ENCODE results near the gene CEP170B.
"Not testable (repeated sequence)": the region's sequence is repeated elsewhere in the genome, so short reads cannot be mapped to it uniquely, and the experiment has no call there.

Gene CEP170B

GRCh38 chr14:104933746-104934733 is 69.0 kb downstream of the CEP170B start:
- no peak for DNase-seq

GRCh38 chr14:104935026-104935650 is 70.1 kb downstream of the CEP170B start:
- no peak for DNase-seq

DNA sequence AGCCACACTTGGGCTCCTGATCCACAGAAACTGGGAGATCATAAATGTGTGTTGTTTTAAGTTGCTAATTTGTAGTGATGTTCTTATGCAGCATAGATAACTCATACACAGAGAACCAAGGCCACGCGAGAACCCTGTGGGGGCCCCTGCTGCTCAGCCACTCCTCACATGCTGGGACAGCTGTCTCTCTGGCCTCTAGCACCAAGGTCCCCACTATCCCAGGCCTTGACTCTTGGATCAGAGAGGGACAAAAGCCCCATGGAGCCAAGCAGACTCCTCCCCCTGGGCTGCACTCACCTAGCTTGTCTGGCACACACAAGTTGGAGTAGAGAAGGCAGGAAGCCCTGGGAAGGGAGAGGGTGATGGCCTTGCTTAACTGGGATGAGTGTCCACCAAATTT is 70.9 kb downstream of the CEP170B start:
- DNase-seq: no peak

GRCh38 chr14:104936361-104937155 is 71.5 kb downstream of the CEP170B start:
- no peak for DNase-seq

- DNase-seq: no peak
Measured at GRCh38 chr14:104937161-104937560, 72.1 kb downstream of the CEP170B start.

DNA sequence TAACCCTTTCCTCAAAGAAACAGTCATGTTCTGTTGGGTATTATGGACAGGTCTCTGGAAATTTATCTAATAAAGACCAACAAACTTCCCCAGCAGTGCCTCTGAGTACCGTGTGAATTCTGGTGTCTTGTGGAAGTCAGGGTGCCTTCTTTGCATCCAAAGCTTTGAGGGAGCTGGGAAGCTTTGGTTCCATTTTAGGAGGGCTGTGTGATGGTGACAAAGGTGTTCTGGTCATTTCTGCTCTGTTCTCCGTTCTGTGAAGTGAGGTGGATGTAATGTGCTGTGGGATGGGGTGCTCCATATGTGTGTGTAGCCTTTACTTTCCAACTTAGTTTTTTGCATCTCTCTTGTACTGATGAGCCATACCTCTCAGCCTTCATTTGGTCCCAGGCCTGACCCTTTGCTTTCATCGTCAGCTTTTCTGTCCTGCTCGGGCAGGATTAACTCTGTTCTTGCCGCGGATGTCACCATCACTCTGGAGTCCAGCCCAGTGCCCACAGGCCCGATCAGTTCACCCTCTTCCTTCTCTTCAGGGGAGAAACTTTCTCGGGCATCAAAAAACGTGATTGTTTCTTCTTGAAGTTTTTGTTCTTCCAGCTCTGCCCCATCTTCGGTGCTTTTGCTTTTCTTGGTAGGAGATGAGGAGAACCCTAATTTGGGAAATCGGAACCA is 72.8 kb downstream of the CEP170B start:
- DNase-seq: no peak

- no peak for DNase-seq
Measured at GRCh38 chr14:104938436-104938835, 73.4 kb downstream of the CEP170B start.

DNA sequence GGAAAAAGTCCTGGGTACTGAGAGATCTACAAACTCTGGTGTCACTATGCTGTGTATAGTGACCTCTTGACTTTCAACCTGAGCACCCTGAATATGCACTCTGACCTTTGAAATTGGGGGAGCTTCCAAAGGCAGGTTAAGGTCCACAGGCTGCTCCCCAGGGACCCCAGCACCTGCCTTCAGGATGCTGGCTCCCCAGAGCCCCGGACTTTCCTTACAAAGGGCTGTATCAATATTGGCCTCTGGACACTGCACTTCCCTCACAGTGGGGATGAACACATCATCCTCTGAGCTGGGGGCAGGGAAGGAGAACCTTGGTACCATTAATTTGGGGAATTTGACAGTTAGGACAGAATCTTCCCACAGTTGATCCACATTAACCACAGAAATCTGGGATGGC is 73.9 kb downstream of the CEP170B start:
- DNase-seq: no peak

DNA sequence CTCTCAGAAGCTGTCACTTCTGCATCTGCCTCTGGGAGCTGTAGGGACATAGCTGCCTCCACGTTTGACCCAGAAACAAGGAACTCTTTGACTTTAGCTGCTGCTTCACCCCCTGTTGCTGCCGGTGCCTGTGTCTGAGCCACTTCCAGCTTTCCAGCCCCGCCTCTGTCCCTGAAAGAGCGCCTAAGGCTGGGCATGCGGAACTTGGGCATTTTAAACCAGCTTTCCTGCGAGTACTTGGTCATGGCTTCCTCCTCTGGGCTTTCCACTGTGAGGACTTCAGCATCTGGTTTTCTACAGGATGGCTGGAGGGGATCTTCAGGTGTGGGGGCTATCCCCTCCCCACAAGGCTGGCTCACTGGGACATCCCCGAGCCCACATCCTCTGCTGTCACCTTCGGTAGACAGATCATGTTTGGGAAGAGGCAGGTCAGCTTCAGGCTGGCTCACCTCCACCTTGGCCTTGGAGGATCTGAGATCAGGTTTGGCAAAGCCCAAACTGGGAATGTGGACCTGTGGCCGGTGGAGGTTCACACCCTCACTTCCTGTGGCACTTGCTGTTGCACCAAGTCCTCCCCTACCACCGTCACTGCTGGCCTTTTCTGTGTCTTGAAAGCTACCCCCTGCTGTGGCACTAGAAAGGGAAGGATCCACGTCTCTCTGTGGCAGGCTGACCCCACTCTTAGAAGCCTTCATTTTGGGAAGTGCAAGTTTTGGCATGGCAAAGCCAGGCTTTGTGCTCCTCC is 74.8 kb downstream of the CEP170B start:
- DNase-seq: no peak

DNA sequence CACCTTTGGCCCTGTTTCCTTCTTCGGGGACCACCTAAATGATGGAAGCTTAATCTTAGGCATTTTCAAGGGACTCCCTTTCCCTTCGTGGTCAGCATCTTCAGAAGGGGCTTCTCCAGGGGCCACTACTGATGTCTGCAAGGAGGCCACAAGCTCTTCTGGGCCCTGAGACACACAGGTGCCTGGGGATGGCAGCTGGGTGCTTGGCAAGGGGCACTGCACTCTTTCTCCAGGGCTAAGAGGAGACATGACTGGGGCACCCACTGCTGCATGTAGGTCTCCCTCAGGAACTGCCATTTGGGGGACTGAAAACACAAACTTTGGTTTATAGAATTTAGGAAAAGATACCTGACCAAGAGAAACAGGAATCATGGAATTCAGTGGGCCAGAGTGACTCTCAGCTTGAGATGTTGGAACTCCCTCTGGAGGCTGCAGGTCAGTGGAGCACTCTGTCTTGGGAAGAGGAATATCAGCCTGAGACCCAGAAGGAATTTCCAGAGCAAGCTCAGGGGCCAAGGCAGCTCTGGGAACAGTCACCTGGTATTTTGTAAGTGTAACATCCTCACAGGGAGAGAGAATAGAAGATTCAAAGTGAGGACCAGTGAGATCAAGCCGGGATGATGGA is 75.6 kb downstream of the CEP170B start:
- no peak for DNase-seq

- DNase-seq: no peak
Measured at GRCh38 chr14:104941508-104942365, 76.7 kb downstream of the CEP170B start.

DNA sequence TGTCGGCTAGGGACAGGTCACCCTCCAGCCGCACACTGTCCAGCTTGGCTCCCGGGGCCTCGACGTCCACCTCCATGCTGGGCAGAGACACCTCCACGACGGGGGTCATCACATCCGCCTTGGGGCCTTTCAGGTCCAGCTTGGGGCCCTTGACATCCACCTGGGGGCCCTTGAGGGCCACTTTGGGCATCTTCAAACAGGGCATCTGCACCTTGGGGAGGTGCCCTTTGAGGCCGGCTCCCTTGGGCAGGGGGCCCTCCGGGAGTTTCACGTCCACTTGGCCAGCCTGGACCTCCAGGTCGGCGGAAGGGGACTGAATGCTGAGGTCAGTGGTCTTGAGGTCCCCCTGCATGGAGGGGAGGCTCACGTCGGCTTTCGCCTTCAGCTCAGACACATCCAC is 77.5 kb downstream of the CEP170B start:
- no peak for DNase-seq

DNA sequence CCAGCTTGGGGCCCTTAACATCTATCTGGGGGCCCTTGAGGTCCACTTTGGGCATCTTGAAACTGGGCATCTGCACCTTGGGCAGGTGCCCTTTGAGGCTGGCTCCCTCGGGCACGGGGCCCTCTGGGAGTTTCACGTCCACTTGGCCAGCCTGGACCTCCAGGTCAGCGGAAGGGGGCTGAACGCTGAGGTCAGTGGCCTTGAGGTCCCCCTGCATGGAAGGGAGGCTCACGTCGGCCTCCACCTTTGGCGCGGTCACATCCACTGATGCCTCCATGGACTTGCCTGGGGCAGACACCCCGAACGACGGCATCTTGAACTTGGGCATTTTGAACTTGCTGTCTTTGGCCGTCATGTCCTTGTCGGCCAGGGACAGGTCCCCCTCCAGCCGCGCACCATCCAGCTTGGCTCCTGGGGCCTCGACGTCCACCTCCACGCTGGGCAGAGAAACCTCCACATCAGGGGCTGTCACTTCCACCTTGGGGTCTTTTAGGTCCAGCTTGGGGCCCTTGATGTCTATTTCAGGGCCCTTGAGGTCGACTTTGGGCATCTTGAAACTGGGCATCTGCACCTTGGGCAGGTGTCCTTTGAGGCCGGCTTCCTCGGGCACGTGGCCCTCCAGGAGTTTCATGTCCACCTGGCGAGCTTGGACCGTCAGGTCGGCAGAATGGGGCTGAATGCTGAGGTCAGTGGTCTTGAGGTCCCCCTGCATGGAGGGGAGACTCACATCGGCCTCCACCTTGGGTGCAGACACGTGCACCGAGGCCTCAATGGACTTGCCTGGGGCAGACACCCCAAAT is 78.3 kb downstream of the CEP170B start:
- DNase-seq: not testable (repeated sequence)

DNA sequence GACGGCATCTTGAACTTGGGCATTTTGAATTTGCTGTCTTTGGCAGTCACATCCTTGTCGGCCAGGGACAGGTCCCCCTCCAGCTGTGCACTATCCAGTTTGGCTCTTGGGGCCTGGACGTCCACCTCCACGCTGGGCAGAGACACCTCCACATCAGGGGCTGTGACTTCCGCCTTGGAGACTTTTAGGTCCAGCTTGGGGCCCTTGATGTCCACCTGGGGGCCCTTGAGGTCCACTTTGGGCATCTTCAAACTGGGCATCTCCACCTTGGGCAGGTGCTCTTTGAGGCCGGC is 78.9 kb downstream of the CEP170B start:
- not testable (repeated sequence) for DNase-seq

- DNase-seq: not testable (repeated sequence)
Measured at GRCh38 chr14:104944436-104945205, 79.6 kb downstream of the CEP170B start.

DNA sequence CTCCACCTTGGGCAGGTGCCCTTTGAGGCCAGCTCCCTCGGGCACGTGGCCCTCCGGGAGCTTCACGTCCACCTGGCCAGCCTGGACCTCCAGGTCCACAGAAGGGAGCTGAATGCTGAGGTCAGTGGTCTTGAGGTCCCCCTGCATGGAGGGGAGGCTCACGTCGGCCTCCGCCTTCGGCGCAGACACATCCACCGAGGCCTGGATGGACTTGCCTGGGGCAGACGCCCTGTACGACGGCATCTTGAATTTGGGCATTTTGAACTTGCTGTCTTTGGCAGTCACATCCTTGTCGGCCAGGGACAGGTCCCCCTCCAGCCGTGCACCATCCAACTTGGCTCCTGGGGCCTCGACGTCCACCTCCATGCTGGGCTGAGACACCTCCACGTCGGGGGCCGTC is 80.2 kb downstream of the CEP170B start:
- DNase-seq: not testable (repeated sequence)

Measured in activated gamma-delta T cell (primary cell).